Spleen (tissue), 13 donors: ENCODE data around the gene ABCB1. TPM values are rescaled to one million over a fixed set of nuclear protein-coding genes. Genes with fewer than 3 reads are reported as not detected.

Experiments used
- DNase-seq: peaks from one replicate; pipeline ENCODE4 v3.0.0-alpha.2; 2020
- H3K27ac ChIP-seq, 8 donors: fragments of 200-600 bp; sonication (generic) in 7 of 8; 1 replicate in 4 of 8; 2 replicates in 4 of 8; pipeline versions ENCODE4 v1.5.0 to v1.8.0; 2016 to 2021; ENCODE audit warnings: inconsistent platforms in 4 of 8, mild to moderate bottlenecking in 4 of 8, moderate library complexity in 1 of 8
- H3K27me3 ChIP-seq, 7 donors: fragments of 200-600 bp; sonication (generic) in 6 of 7; replicated peaks in 1 of 7; 1 replicate in 4 of 7; 2 replicates in 3 of 7; pipeline versions ENCODE4 v1.5.0 to v1.8.0; 2016 to 2021; ENCODE audit warnings: inconsistent platforms in 3 of 7, mild to moderate bottlenecking in 1 of 7
- H3K36me3 ChIP-seq, 6 donors: fragments of 200-600 bp; sonication (generic) in 5 of 6; 1 replicate in 4 of 6; 2 replicates in 2 of 6; pipeline versions ENCODE4 v1.5.0 to v1.8.0; 2016 to 2021; ENCODE audit warnings: inconsistent platforms in 2 of 6
- H3K4me1 ChIP-seq, 6 donors: fragments of 200-600 bp; sonication (generic) in 5 of 6; 1 replicate in 3 of 6; 2 replicates in 3 of 6; pipeline versions ENCODE4 v1.5.0 to v1.8.0; 2016 to 2021; ENCODE audit warnings: inconsistent platforms in 3 of 6
- H3K4me3 ChIP-seq, 8 donors: fragments of 200-600 bp; sonication (generic) in 7 of 8; 1 replicate in 4 of 8; 2 replicates in 4 of 8; pipeline versions ENCODE4 v1.5.0 to v1.8.0; 2016 to 2021; ENCODE audit warnings: inconsistent platforms in 4 of 8, mild to moderate bottlenecking in 4 of 8, moderate library complexity in 2 of 8
- H3K9me3 ChIP-seq, 8 donors: fragments of 200-600 bp; sonication (generic) in 7 of 8; 1 replicate in 4 of 8; 2 replicates in 4 of 8; pipeline versions ENCODE4 v1.5.0 to v1.8.0; 2016 to 2021; ENCODE audit warnings: inconsistent platforms in 4 of 8
- POLR2A ChIP-seq, 3 donors: fragments of 450-650 bp; IDR thresholded peaks; one replicate each; pipeline ENCODE4 v1.5.1; 2017; ENCODE audit warnings: antibody characterized with exemption in 3 of 3, mild to moderate bottlenecking in 1 of 3
- POLR2AphosphoS5 ChIP-seq, 3 donors: sonication (generic); formaldehyde crosslinking; IDR thresholded peaks; one replicate each; pipeline ENCODE4 v1.5.1; 2017; ENCODE audit warnings: antibody characterized with exemption in 3 of 3
- WGBS, 5 donors: extraction: QIAGEN DNeasy Blood & Tissue Kit in 3 of 5; methylation state at CpG; one replicate each; pipeline versions ENCODE4 v1.1.5 to v1.1.7; 2013 to 2018; 5-methylcytosine and 5-hydroxymethylcytosine counted together
- intact Hi-C: fragments of 100-400 bp; cut with DNase I; formaldehyde crosslinking; loops from one replicate; pipeline ENCODE4 v1.15.0; 2023; ENCODE audit warnings: low total_unique reads
- long read RNA-seq, 2 donors: transcript quantifications; one replicate each; lab custom pipeline, GENCODE V29; 2026
- polyA plus RNA-seq, 3 donors: library from polyadenylated mRNA; stranded (reverse); fragments of 200-250 nt; gene quantifications; one replicate each; pipeline ENCODE4 v1.2.1, GENCODE V29; 2013
- total RNA-seq, 7 donors: library from RNA; depleted of rRNA in 3 of 7; stranded (reverse); fragments of >200 nt in 3 of 7; fragmentation: NEBNext Ultra II Directional in 4 of 7; extraction: Animal tissue kit (Norgen Biotek cat#: 25700) in 4 of 7; gene quantifications; one replicate each; pipeline versions ENCODE4 v1.1.0 to v1.2.1, GENCODE V29; 2016 to 2021
- TF ChIP-seq, protein P1 (sequence below), 11 experiments: fragments of 200-600 bp in 7 of 11; fragments of 450-650 bp in 4 of 11; sonication (generic) in 4 of 11; IDR thresholded peaks in 8 of 11; conservative IDR thresholded peaks in 3 of 11; 1 replicate in 7 of 11; 2 replicates in 4 of 11; pipeline versions ENCODE4 v1.4.0 to v1.8.0; 2016 to 2021; ENCODE audit warnings: antibody characterized with exemption in 11 of 11, inconsistent platforms in 4 of 11, mild to moderate bottlenecking in 1 of 11
- donor health status: healthy with polysubstance abuse.
- donor health status: DM: no; HTN: no; CAD: no; lungs with moderate emphysema.
- donor health status: DM: no; HTN: no; CAD: no.
- donor health status: Bipolar disorder and iron deficiency.
- donor health status: healthy.
- donor health status: DM: no; HTN: no; CAD: no.
- donor health status: DM: yes; HTN: yes; CAD: no.

ABCB1 gene
- total RNA-seq (10 to 100 TPM in 5 of 7 donors, 1 to 10 TPM in 2; 4.7 to 25.6 (median 14.6) TPM), polyA plus RNA-seq (1 to 10 TPM; 3.0 to 4.3 (median 3.3) TPM)
- long read RNA-seq, donor 1, result 0 reads
- long read RNA-seq, donor 2, result 0 reads

DNA sequence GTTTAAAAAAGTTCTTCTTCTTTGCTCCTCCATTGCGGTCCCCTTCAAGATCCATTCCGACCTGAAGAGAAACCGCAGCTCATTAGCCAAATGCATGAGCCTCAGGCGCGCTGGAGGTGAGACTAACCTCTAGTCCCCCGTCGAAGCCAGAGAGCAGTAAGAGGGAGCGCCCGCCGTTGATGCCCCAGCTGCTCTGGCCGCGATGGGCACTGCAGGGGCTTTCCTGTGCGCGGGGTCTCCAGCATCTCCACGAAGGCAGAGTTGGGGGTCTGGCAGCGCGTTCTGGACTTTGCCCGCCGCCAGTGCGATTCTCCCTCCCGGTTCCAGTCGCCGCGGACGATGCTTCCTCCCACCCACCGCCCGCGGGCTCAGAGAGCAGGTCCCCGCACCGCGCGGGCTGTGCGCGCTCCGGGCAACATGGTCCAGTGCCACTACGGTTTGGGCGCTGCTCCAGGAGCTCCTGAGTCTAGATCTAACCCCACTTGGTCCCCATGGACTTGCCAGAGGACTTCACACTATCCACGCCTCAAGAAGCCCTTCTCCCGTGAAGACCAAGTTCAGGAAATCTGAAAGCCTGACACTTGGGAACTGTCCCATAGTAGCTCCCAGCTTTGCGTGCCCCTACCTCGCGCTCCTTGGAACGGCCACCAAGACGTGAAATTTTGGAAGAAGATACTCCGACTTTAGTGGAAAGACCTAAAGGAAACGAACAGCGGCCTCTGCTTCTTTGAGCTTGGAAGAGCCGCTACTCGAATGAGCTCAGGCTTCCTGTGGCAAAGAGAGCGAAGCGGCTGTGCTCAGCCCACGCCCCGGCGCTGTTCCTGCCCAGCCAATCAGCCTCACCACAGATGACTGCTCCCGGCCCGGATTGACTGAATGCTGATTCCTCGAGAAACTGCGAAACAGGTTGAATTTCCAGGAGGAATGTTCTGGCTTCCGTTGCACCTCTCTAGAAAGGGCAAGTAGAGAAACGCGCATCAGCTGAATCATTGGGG is at the start of gene ABCB1:
Gene ABCB1, minus strand, starts transcription at position 755 of the 995 bp plus-strand sequence. Its CDS starts 700 bp downstream, at position 55.
- H3K27ac ChIP-seq, result peak within 1 kb of the TSS in 7 of 8 donors; percentile 31 to 84 (median 56)

DNA sequence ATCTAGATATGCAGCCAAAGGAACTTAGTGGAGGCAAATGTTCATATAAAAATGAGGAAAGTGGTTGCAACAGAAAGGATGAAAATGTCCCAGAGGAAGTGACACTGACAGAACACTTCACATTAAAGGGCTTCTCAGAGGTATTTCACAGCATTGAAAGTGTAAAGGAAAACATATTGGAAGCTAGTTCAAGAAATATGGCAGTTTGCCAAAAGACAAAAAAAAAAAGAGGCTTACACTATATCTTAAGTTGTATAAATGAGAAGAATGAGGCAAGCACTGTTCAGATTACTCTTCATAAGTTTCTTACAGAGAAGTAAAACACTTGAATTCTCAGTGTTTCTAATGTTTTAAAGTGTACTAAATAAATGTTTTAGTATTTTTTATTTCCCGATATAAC is 47.6 kb upstream of the ABCB1 start:
- H3K27me3 ChIP-seq, result no peaks in the 10 kb centered on the region
- H3K36me3 ChIP-seq, result no peaks in the 10 kb centered on the region
- no peak overlapping the region for H3K27ac ChIP-seq
- intact Hi-C loops, result no loop called here
- no peaks in the 10 kb centered on the region for H3K4me1 ChIP-seq
- H3K4me3 ChIP-seq, result no peak overlapping the region
- DNase-seq, result no peak
- WGBS, 5 donors, result 94 to 97% (median 96%) methylated on average over 1 of the region's 1 CpG
- H3K9me3 ChIP-seq, result no peaks in the 10 kb centered on the region
- TF ChIP-seq POLR2A (IDR thresholded peaks at IDR 0.05) (no peak), POLR2AphosphoS5 (IDR thresholded peaks at IDR 0.05) (no peak)
- TF ChIP-seq, protein P1, sequence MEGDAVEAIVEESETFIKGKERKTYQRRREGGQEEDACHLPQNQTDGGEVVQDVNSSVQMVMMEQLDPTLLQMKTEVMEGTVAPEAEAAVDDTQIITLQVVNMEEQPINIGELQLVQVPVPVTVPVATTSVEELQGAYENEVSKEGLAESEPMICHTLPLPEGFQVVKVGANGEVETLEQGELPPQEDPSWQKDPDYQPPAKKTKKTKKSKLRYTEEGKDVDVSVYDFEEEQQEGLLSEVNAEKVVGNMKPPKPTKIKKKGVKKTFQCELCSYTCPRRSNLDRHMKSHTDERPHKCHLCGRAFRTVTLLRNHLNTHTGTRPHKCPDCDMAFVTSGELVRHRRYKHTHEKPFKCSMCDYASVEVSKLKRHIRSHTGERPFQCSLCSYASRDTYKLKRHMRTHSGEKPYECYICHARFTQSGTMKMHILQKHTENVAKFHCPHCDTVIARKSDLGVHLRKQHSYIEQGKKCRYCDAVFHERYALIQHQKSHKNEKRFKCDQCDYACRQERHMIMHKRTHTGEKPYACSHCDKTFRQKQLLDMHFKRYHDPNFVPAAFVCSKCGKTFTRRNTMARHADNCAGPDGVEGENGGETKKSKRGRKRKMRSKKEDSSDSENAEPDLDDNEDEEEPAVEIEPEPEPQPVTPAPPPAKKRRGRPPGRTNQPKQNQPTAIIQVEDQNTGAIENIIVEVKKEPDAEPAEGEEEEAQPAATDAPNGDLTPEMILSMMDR (IDR thresholded peaks at IDR 0.05 in 8 of 11, conservative IDR thresholded peaks at IDR 0.05 in 3 of 11), result no peak

More for the DNA sequence above, at the start of gene ABCB1:
- no peaks in the 10 kb centered on the region for H3K36me3 ChIP-seq
- peak within 1 kb of the TSS; percentile 31 to 73 (median 48) for H3K4me3 ChIP-seq
- no peaks in the 10 kb centered on the region for H3K9me3 ChIP-seq
- peaks cover 0 to 50% (median 20%) of the 10 kb centered on the region in 7 donors for H3K27me3 ChIP-seq
- TF ChIP-seq POLR2AphosphoS5 (IDR thresholded peaks at IDR 0.05), result peak; percentile 63 to 76 (median 73)
- TF ChIP-seq, protein P1 (IDR thresholded peaks at IDR 0.05 in 8 of 11, conservative IDR thresholded peaks at IDR 0.05 in 3 of 11), result no peak
- H3K4me1 ChIP-seq, result peaks cover 7 to 47% (median 27%) of the 10 kb centered on the region in 6 donors
- intact Hi-C loops, result no loop called here
- DNase-seq, result peak; percentile 87
- WGBS, 5 donors, result 1 to 4% (median 1%) methylated on average over 46 to 61 of the region's 61 CpGs

DNA sequence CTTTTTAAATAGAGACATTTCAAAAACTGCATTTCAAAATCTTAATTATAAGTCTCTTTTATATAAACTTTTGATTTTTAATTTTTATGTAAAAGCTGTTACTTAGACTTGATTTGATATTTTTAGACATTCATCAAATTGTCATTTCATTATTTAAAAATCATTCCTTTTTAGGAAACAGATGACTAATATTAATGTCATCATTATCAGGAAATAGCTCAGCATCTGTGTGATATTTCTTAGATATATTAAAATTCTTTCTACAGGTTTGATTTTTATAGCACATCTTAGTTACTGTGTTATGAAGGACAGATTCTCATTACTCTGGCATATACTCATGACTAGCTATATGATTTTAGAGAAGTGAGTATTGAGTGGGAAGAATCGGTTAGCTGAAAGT is 44.8 kb upstream of the ABCB1 start:
- H3K9me3 ChIP-seq, result no peaks in the 10 kb centered on the region
- no peak overlapping the region for H3K27ac ChIP-seq
- H3K36me3 ChIP-seq, result no peaks in the 10 kb centered on the region
- no peak for DNase-seq
- no peak overlapping the region for H3K4me3 ChIP-seq
- H3K4me1 ChIP-seq, result no peaks in the 10 kb centered on the region
- TF ChIP-seq, protein P1 (IDR thresholded peaks at IDR 0.05 in 8 of 11, conservative IDR thresholded peaks at IDR 0.05 in 3 of 11), result no peak
- TF ChIP-seq POLR2A (IDR thresholded peaks at IDR 0.05), result no peak
- no peak for TF ChIP-seq POLR2AphosphoS5 (IDR thresholded peaks at IDR 0.05)
- WGBS, 5 donors, result 62 to 94% (median 88%) methylated on average over 1 of the region's 1 CpG
- H3K27me3 ChIP-seq, result no peaks in the 10 kb centered on the region
- intact Hi-C loops, result no loop called here

DNA sequence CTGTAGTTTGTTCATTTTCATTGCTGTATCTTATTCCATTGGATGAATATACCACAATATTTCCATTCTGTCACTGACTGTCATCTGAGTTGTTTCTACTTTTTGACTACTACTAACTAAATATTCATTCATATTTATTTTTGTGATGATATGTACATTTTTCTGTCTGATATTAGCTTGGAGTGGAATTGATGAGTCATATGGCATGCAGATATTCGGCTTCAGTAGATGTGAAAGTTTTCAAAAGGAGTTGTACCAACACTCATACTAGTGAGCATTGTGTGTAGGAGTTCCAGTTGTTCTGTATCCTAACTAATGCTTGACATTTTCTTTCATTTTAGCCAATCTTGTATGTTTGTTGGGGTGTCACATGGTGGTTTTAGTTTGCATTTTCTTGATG is 35.2 kb upstream of the ABCB1 start:
- Histone ChIP-seq H3K27ac (no peak overlapping the region), H3K27me3 (no peaks in the 10 kb centered on the region), H3K9me3 (peaks cover 0 to 16% (median 10%) of the 10 kb centered on the region in 8 donors), H3K36me3 (no peaks in the 10 kb centered on the region), H3K4me3 (no peak overlapping the region), H3K4me1 (no peaks in the 10 kb centered on the region)
- DNase-seq, result no peak
- TF ChIP-seq POLR2A (IDR thresholded peaks at IDR 0.05) (no peak), POLR2AphosphoS5 (IDR thresholded peaks at IDR 0.05) (no peak)
- TF ChIP-seq, protein P1 (IDR thresholded peaks at IDR 0.05 in 8 of 11, conservative IDR thresholded peaks at IDR 0.05 in 3 of 11), result no peak
- WGBS, 5 donors, result 71 to 89% (median 86%) methylated on average over 1 of the region's 1 CpG
- intact Hi-C loops, result no loop called here
